Mesothelial cell of epicardium (in vitro differentiated cells): ENCODE measurements around the gene PCDH8. TPM values are rescaled to one million over a fixed set of nuclear protein-coding genes. Genes with fewer than 3 reads are reported as not detected.

Experiments
- DNase-seq, 2 experiments: peaks; one replicate each; pipeline ENCODE4 v3.0.0; 2021; ENCODE audit warnings: low spot score in 2 of 2; ENCODE audit not compliant: unreplicated experiment in 2 of 2
- H3K27ac Mint-ChIP-seq: 2 replicates; pipeline ENCODE4 v1.8.0; 2021; ENCODE audit warnings: mixed read lengths
- H3K27me3 Mint-ChIP-seq: 2 replicates; pipeline ENCODE4 v1.8.0; 2021; ENCODE audit warnings: low read depth, mixed read lengths
- H3K36me3 Mint-ChIP-seq: 2 replicates; pipeline ENCODE4 v1.8.0; 2021; ENCODE audit warnings: mixed read lengths
- H3K4me1 Mint-ChIP-seq: 2 replicates; pipeline ENCODE4 v1.8.0; 2021; ENCODE audit warnings: mixed read lengths
- H3K4me3 Mint-ChIP-seq: 2 replicates; pipeline ENCODE4 v1.8.0; 2021; ENCODE audit warnings: mild to moderate bottlenecking, moderate library complexity, mixed read lengths
- H3K9me3 Mint-ChIP-seq: 2 replicates; pipeline ENCODE4 v1.8.0; 2021; ENCODE audit warnings: mixed read lengths
- CTCF ChIP-seq: fragments of 200-600 bp; sonication (generic); IDR thresholded peaks from one replicate; pipeline ENCODE4 v1.5.0; 2021; ENCODE audit warnings: antibody characterized with exemption; ENCODE audit not compliant: unreplicated experiment
- total RNA-seq: library from RNA; stranded (reverse); gene quantifications from 3 replicates; pipeline ENCODE4 v1.2.1, GENCODE V29; 2021

PCDH8 gene
- total RNA-seq, 1 donor from 2014 or later, result 0.25 TPM

- H3K27ac Mint-ChIP-seq, result no peak overlapping the region
- peaks cover 4% of the 10 kb centered on the region for H3K9me3 Mint-ChIP-seq
- no peaks in the 10 kb centered on the region for H3K36me3 Mint-ChIP-seq
- peaks cover 11% of the 10 kb centered on the region for H3K27me3 Mint-ChIP-seq
- no peak for DNase-seq
- peaks cover 6% of the 10 kb centered on the region for H3K4me1 Mint-ChIP-seq
- TF ChIP-seq CTCF, result no peak
- no peak overlapping the region for H3K4me3 Mint-ChIP-seq
These were observed 19.8 kb upstream of the PCDH8 start for GRCh38 chr13:52868190-52868589.

- Mint-ChIP-seq H3K27ac (no peak overlapping the region), H3K9me3 (no peaks in the 10 kb centered on the region), H3K4me1 (peaks cover 6% of the 10 kb centered on the region), H3K36me3 (no peaks in the 10 kb centered on the region), H3K4me3 (no peak overlapping the region), H3K27me3 (peaks cover 14% of the 10 kb centered on the region)
- no peak for TF ChIP-seq CTCF
- DNase-seq, result no peak
These were observed 16.5 kb upstream of the PCDH8 start for GRCh38 chr13:52864941-52865340.

- TF ChIP-seq CTCF, result peak; percentile 72
- H3K4me1 Mint-ChIP-seq, result no peaks in the 10 kb centered on the region
- no peaks in the 10 kb centered on the region for H3K36me3 Mint-ChIP-seq
- peak in 1 of 2 experiments; percentile 47 for DNase-seq
- no peaks in the 10 kb centered on the region for H3K9me3 Mint-ChIP-seq
- peaks cover 36% of the 10 kb centered on the region for H3K27me3 Mint-ChIP-seq
- H3K4me3 Mint-ChIP-seq, result no peak overlapping the region
- no peak overlapping the region for H3K27ac Mint-ChIP-seq
These were observed 14.1 kb upstream of the PCDH8 start for GRCh38 chr13:52862358-52863206.

GRCh38 chr13:52852444-52852843 is 4.0 kb upstream of the PCDH8 start:
- H3K4me3 Mint-ChIP-seq, result peak overlapping the region; percentile 88
- H3K27me3 Mint-ChIP-seq, result peaks cover 60% of the 10 kb centered on the region

GRCh38 chr13:52851137-52851962 is 2.9 kb upstream of the PCDH8 start:
- Mint-ChIP-seq H3K27ac (peak overlapping the region; percentile 94), H3K4me1 (peaks cover 34% of the 10 kb centered on the region), H3K27me3 (peaks cover 58% of the 10 kb centered on the region), H3K4me3 (peak overlapping the region; percentile 88), H3K9me3 (no peaks in the 10 kb centered on the region), H3K36me3 (no peaks in the 10 kb centered on the region)
- no peak for TF ChIP-seq CTCF
- peak in 1 of 2 experiments; percentile 67 for DNase-seq

More at GRCh38 chr13:52852444-52852843, 4.0 kb upstream of the PCDH8 start:
- Mint-ChIP-seq H3K4me1 (peaks cover 34% of the 10 kb centered on the region), H3K27ac (no peak overlapping the region), H3K36me3 (no peaks in the 10 kb centered on the region), H3K9me3 (no peaks in the 10 kb centered on the region)
- no peak for DNase-seq
- no peak for TF ChIP-seq CTCF
